ENCODE measurements around the gene ERAS. TPM values are rescaled to one million over a fixed set of nuclear protein-coding genes. Genes with fewer than 3 reads are reported as not detected.
"Not testable (repeated sequence)": the region's sequence is repeated elsewhere in the genome, so short reads cannot be mapped to it uniquely, and the experiment has no call there.

The ERAS gene
- total RNA-seq, 1 donor from 2014 or later: not detected

- no peak for DNase-seq (ENCODE audit: low read depth in 2 of 2)
Measured at GRCh38 chrX:48794911-48795515, 31.3 kb upstream of the ERAS start.

GRCh38 chrX:48798318-48798717 is 28.0 kb upstream of the ERAS start:
- DNase-seq (ENCODE audit: low read depth in 2 of 2): no peak

GRCh38 chrX:48800574-48801279 is 25.6 kb upstream of the ERAS start:
- DNase-seq (ENCODE audit: low read depth in 2 of 2): no peak

- peak; percentile 96 to 99 for DNase-seq (ENCODE audit: low read depth in 2 of 2)
Measured at GRCh38 chrX:48801280-48802088, 24.8 kb upstream of the ERAS start, which contains the start of gene HDAC6. Gene HDAC6 (plus strand): TSS chrX:48802067. CDS start chrX:48802693, 626 bp downstream.

- DNase-seq (ENCODE audit: low read depth in 2 of 2): peak; percentile 54 to 85
Measured at GRCh38 chrX:48802089-48802904, 24.0 kb upstream of the ERAS start.

GRCh38 chrX:48802905-48803200 is 23.5 kb upstream of the ERAS start:
- DNase-seq (ENCODE audit: low read depth in 2 of 2): no peak

- no peak for DNase-seq (ENCODE audit: low read depth in 2 of 2)
Measured at GRCh38 chrX:48806081-48806480, 20.2 kb upstream of the ERAS start.

- no peak for DNase-seq (ENCODE audit: low read depth in 2 of 2)
Measured at GRCh38 chrX:48813644-48814043, 12.7 kb upstream of the ERAS start.

- no peak for DNase-seq (ENCODE audit: low read depth in 2 of 2)
Measured at GRCh38 chrX:48814722-48815121, 11.6 kb upstream of the ERAS start.

GRCh38 chrX:48815266-48815665 is 11.0 kb upstream of the ERAS start:
- DNase-seq (ENCODE audit: low read depth in 2 of 2): no peak

- DNase-seq (ENCODE audit: low read depth in 2 of 2): no peak
Measured at GRCh38 chrX:48816014-48816810, 10.1 kb upstream of the ERAS start.

GRCh38 chrX:48818098-48818497 is 8.2 kb upstream of the ERAS start:
- no peak for DNase-seq (ENCODE audit: low read depth in 2 of 2)

GRCh38 chrX:48818866-48819265 is 7.4 kb upstream of the ERAS start:
- DNase-seq (ENCODE audit: low read depth in 2 of 2): no peak

GRCh38 chrX:48819394-48819793 is 6.9 kb upstream of the ERAS start:
- not testable (repeated sequence) for DNase-seq (ENCODE audit: low read depth in 2 of 2)

GRCh38 chrX:48823053-48823452 is 3.3 kb upstream of the ERAS start:
- DNase-seq (ENCODE audit: low read depth in 2 of 2): no peak

GRCh38 chrX:48824066-48824465 is 2.2 kb upstream of the ERAS start:
- no peak for DNase-seq (ENCODE audit: low read depth in 2 of 2)

GRCh38 chrX:48826876-48827653 is 752 bp downstream of the ERAS start:
- no peak for DNase-seq (ENCODE audit: low read depth in 2 of 2)

GRCh38 chrX:48827654-48827968 is 1.3 kb downstream of the ERAS start:
- no peak for DNase-seq (ENCODE audit: low read depth in 2 of 2)

GRCh38 chrX:48829016-48829735 is 2.9 kb downstream of the ERAS start:
- DNase-seq (ENCODE audit: low read depth in 2 of 2): no peak
